ENCODE measurements around the gene USP17L30.
"Not testable (repeated sequence)": the region's sequence is repeated elsewhere in the genome, so short reads cannot be mapped to it uniquely, and the experiment has no call there.

Gene USP17L30

GRCh38 chr4:9362829-9363228 lies at the start of gene USP17L30:
USP17L30 (plus strand) TSS chr4:9363129; CDS start chr4:9363129, 0 bp downstream.
- DNase-seq (ENCODE audit: low spot score) = not testable (repeated sequence)

GRCh38 chr4:9324191-9324590 lies 38.7 kb upstream of the USP17L30 start:
- not testable (repeated sequence) for DNase-seq (ENCODE audit: low spot score)

GRCh38 chr4:9324865-9325264 lies 38.1 kb upstream of the USP17L30 start, which contains the start of gene USP17L24:
USP17L24 (plus strand) TSS chr4:9325165; CDS start chr4:9325165, 0 bp downstream.
- not testable (repeated sequence) for DNase-seq (ENCODE audit: low spot score)

GRCh38 chr4:9329611-9330010 lies 33.3 kb upstream of the USP17L30 start, which contains the start of gene USP17L25:
USP17L25 (plus strand) TSS chr4:9329911; CDS start chr4:9329911, 0 bp downstream.
- not testable (repeated sequence) for DNase-seq (ENCODE audit: low spot score)

GRCh38 chr4:9334358-9334757 lies 28.6 kb upstream of the USP17L30 start, which contains the start of gene USP17L26:
USP17L26 (plus strand) TSS chr4:9334658; CDS start chr4:9334658, 0 bp downstream.
- not testable (repeated sequence) for DNase-seq (ENCODE audit: low spot score)

- DNase-seq (ENCODE audit: low spot score) = not testable (repeated sequence)
Observed at GRCh38 chr4:9339103-9339502, 23.8 kb upstream of the USP17L30 start, which contains the start of gene USP17L5. USP17L5 (plus strand) TSS chr4:9339403; CDS start chr4:9339403, 0 bp downstream.

GRCh38 chr4:9343848-9344247 lies 19.1 kb upstream of the USP17L30 start, which contains the start of gene USP17L27:
USP17L27 (plus strand) TSS chr4:9344148; CDS start chr4:9344148, 0 bp downstream.
- not testable (repeated sequence) for DNase-seq (ENCODE audit: low spot score)

GRCh38 chr4:9348593-9348992 lies 14.3 kb upstream of the USP17L30 start, which contains the start of gene USP17L28:
USP17L28 (plus strand) TSS chr4:9348893; CDS start chr4:9348893, 0 bp downstream.
- not testable (repeated sequence) for DNase-seq (ENCODE audit: low spot score)

- DNase-seq (ENCODE audit: low spot score) = not testable (repeated sequence)
Observed at GRCh38 chr4:9350866-9351265, 12.1 kb upstream of the USP17L30 start.

- DNase-seq (ENCODE audit: low spot score) = not testable (repeated sequence)
Observed at GRCh38 chr4:9353338-9353737, 9.6 kb upstream of the USP17L30 start, which contains the start of gene USP17L29. USP17L29 (plus strand) TSS chr4:9353638; CDS start chr4:9353638, 0 bp downstream.

GRCh38 chr4:9379881-9380280 lies 17.0 kb downstream of the USP17L30 start:
- not testable (repeated sequence) for DNase-seq (ENCODE audit: low spot score)

- peak; percentile 67 for DNase-seq (ENCODE audit: low spot score)
Observed at GRCh38 chr4:9381012-9381534, 18.1 kb downstream of the USP17L30 start.

GRCh38 chr4:9384126-9384525 lies 21.2 kb downstream of the USP17L30 start:
- no peak for DNase-seq (ENCODE audit: low spot score)

- DNase-seq (ENCODE audit: low spot score) = not testable (repeated sequence)
Observed at GRCh38 chr4:9389001-9389400, 26.1 kb downstream of the USP17L30 start.

GRCh38 chr4:9405774-9406173 lies 42.8 kb downstream of the USP17L30 start:
- not testable (repeated sequence) for DNase-seq (ENCODE audit: low spot score)

- DNase-seq (ENCODE audit: low spot score) = not testable (repeated sequence)
Observed at GRCh38 chr4:9406491-9406890, 43.6 kb downstream of the USP17L30 start.

- no peak for DNase-seq (ENCODE audit: low spot score)
Observed at GRCh38 chr4:9409793-9410192, 46.9 kb downstream of the USP17L30 start.
